CD14-positive monocyte (primary cell): ENCODE data around the gene SLC35E1. TPM values are rescaled to one million over a fixed set of nuclear protein-coding genes. Genes with fewer than 3 reads are reported as not detected.
A peak's percentile ranks its signal among the peaks of the same experiment; 100 is the strongest.
"Not testable (repeated sequence)": the region's sequence is repeated elsewhere in the genome, so short reads cannot be mapped to it uniquely, and the experiment has no call there.

Experiments
- DNase-seq, 3 donors: peaks; one replicate each; pipeline ENCODE4 v3.0.0-alpha.2; 2011 to 2022
- H2AFZ ChIP-seq: 2 replicates; pipeline ENCODE4 v1.6.0; 2012; ENCODE audit warnings: mild to moderate bottlenecking, low read depth, low read length, inconsistent platforms; ENCODE audit not compliant: insufficient read depth, poor library complexity, severe bottlenecking
- H3K27ac ChIP-seq, 2 donors: 1 replicate in 1 of 2; 2 replicates in 1 of 2; pipeline ENCODE4 v1.5.1; 2012 to 2013; ENCODE audit warnings: low read length in 2 of 2, control low read depth in 1 of 2, inconsistent platforms in 1 of 2, low read depth in 1 of 2, mild to moderate bottlenecking in 1 of 2
- H3K27me3 ChIP-seq, 2 donors: one replicate each; pipeline versions ENCODE4 v1.6.0 to v1.6.1; 2011 to 2013; ENCODE audit warnings: low read length in 2 of 2; ENCODE audit not compliant: control insufficient read depth in 2 of 2, insufficient read depth in 2 of 2
- H3K36me3 ChIP-seq, 2 donors: replicated peaks in 1 of 2; 1 replicate in 1 of 2; 2 replicates in 1 of 2; pipeline versions ENCODE4 v1.5.1 to v1.6.1; 2012 to 2013; ENCODE audit warnings: low read length in 2 of 2, control low read depth in 1 of 2, inconsistent platforms in 1 of 2, mild to moderate bottlenecking in 1 of 2; ENCODE audit not compliant: insufficient read depth in 2 of 2, control insufficient read depth in 1 of 2
- H3K4me1 ChIP-seq, 2 donors: 1 replicate in 1 of 2; 2 replicates in 1 of 2; pipeline versions ENCODE4 v1.5.1 to v1.6.1; 2012 to 2013; ENCODE audit warnings: low read length in 2 of 2, control low read depth in 1 of 2, inconsistent platforms in 1 of 2, mild to moderate bottlenecking in 1 of 2, moderate library complexity in 1 of 2; ENCODE audit not compliant: insufficient read depth in 2 of 2, control insufficient read depth in 1 of 2
- H3K4me2 ChIP-seq: replicated peaks from 2 replicates; pipeline ENCODE3; 2012; ENCODE audit warnings: low read length, moderate library complexity, mild to moderate bottlenecking; ENCODE audit not compliant: poor library complexity, severe bottlenecking; ENCODE audit errors: extremely low read depth
- H3K4me3 ChIP-seq, 3 experiments: fragments of 200-600 bp in 1 of 3; sonication (generic) in 1 of 3; replicated peaks in 1 of 3; 1 replicate in 2 of 3; 2 replicates in 1 of 3; pipeline ENCODE4 v1.5.1; 2011 to 2013; ENCODE audit warnings: low read length in 3 of 3, mild to moderate bottlenecking in 3 of 3, control low read depth in 2 of 3, low read depth in 2 of 3, inconsistent platforms in 1 of 3, moderate library complexity in 1 of 3
- H3K79me2 ChIP-seq: 2 replicates; pipeline ENCODE4 v1.6.0; 2012; ENCODE audit warnings: mild to moderate bottlenecking, control low read depth, inconsistent platforms, low read length, moderate library complexity; ENCODE audit not compliant: insufficient read depth
- H3K9ac ChIP-seq: 2 replicates; pipeline ENCODE4 v1.6.0; 2017; ENCODE audit warnings: low read length, mild to moderate bottlenecking; ENCODE audit not compliant: insufficient read depth, poor library complexity, severe bottlenecking
- H3K9me3 ChIP-seq, 2 donors: replicated peaks in 1 of 2; 1 replicate in 1 of 2; 2 replicates in 1 of 2; pipeline versions ENCODE4 v1.5.1 to v1.6.1; 2012 to 2013; ENCODE audit warnings: low read length in 2 of 2, control low read depth in 1 of 2; ENCODE audit not compliant: control insufficient read depth in 1 of 2, insufficient read depth in 1 of 2
- H4K20me1 ChIP-seq: 2 replicates; pipeline ENCODE4 v1.6.0; 2012; ENCODE audit warnings: mild to moderate bottlenecking, low read length, control low read depth, moderate library complexity; ENCODE audit not compliant: insufficient read depth
- H3K27ac Mint-ChIP-seq, 7 donors: one replicate each; pipeline ENCODE4 v1.8.0; 2020; ENCODE audit warnings: mild to moderate bottlenecking in 7 of 7, mixed read lengths in 7 of 7, moderate library complexity in 6 of 7, inconsistent platforms in 2 of 7
- H3K27me3 Mint-ChIP-seq, 3 donors: one replicate each; pipeline ENCODE4 v1.8.0; 2021 to 2022; ENCODE audit warnings: low read depth in 3 of 3, mild to moderate bottlenecking in 3 of 3, mixed read lengths in 3 of 3, moderate library complexity in 3 of 3, inconsistent platforms in 1 of 3
- H3K36me3 Mint-ChIP-seq, 2 donors: one replicate each; pipeline ENCODE4 v1.8.0; 2020; ENCODE audit warnings: mixed read lengths in 2 of 2, inconsistent platforms in 1 of 2, mild to moderate bottlenecking in 1 of 2
- H3K4me1 Mint-ChIP-seq: one replicate; pipeline ENCODE4 v1.8.0; 2020; ENCODE audit warnings: mild to moderate bottlenecking, mixed read lengths
- H3K4me3 Mint-ChIP-seq, 2 donors: one replicate each; pipeline ENCODE4 v1.8.0; 2020; ENCODE audit warnings: mild to moderate bottlenecking in 2 of 2, mixed read lengths in 2 of 2, moderate library complexity in 1 of 2
- H3K9me3 Mint-ChIP-seq, 7 donors: one replicate each; pipeline ENCODE4 v1.8.0; 2020 to 2022; ENCODE audit warnings: mixed read lengths in 7 of 7, mild to moderate bottlenecking in 6 of 7, moderate library complexity in 6 of 7, inconsistent platforms in 2 of 7
- WGBS: methylation state at CpG from one replicate; pipeline ENCODE4 v1.1.5; 2013; ENCODE audit warnings: missing lambda C conversion rate; ENCODE audit not compliant: insufficient coverage; 5-methylcytosine and 5-hydroxymethylcytosine counted together
- intact Hi-C, 2 donors: fragments of 100-400 bp; cut with micrococcal nuclease; formaldehyde crosslinking; loops; one replicate each; pipeline versions ENCODE4 v1.15.0 to v1.15.1; 2023
- polyA plus RNA-seq, 3 donors: library from polyadenylated mRNA; depleted of rRNA in 1 of 3; unstranded in 2 of 3; stranded (reverse) in 1 of 3; fragments of 300-500 nt in 2 of 3; fragments of >200 nt in 1 of 3; fragmentation: Illumina TruSeq in 2 of 3; gene quantifications; 1 replicate in 2 of 3; 2 replicates in 1 of 3; pipeline ENCODE4 v1.2.3, GENCODE V29; 2012 to 2021
- TF ChIP-seq, protein P1 (sequence below): fragments of 200-600 bp; IDR thresholded peaks from one replicate; pipeline ENCODE4 v1.8.0; 2022; ENCODE audit warnings: antibody characterized with exemption, mild to moderate bottlenecking

The SLC35E1 gene
- polyA plus RNA-seq, 3 donors: 12.1 to 28.8 (median 13.5) TPM

DNA sequence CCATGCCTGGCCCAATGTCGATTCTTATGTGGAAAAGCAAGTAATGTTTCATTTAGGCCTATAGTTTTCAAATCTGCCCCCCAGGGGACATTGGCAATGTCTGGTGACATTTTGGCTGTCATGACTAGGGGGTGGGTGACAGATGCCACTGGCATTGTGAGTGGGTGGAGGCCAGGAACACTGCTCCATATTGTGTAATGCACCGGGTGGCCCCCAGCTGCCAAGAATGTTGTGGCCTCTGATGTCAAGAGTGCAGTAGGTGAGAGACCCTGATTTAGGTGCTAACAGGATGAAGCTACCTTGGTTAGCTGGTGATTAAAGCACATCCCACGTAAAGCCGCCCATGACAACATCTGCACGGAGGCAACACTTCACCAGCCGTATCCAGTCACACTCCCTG, 65.3 kb downstream of the SLC35E1 start:
- TF ChIP-seq, protein P1, sequence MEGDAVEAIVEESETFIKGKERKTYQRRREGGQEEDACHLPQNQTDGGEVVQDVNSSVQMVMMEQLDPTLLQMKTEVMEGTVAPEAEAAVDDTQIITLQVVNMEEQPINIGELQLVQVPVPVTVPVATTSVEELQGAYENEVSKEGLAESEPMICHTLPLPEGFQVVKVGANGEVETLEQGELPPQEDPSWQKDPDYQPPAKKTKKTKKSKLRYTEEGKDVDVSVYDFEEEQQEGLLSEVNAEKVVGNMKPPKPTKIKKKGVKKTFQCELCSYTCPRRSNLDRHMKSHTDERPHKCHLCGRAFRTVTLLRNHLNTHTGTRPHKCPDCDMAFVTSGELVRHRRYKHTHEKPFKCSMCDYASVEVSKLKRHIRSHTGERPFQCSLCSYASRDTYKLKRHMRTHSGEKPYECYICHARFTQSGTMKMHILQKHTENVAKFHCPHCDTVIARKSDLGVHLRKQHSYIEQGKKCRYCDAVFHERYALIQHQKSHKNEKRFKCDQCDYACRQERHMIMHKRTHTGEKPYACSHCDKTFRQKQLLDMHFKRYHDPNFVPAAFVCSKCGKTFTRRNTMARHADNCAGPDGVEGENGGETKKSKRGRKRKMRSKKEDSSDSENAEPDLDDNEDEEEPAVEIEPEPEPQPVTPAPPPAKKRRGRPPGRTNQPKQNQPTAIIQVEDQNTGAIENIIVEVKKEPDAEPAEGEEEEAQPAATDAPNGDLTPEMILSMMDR: no peak
- Histone ChIP-seq H3K36me3 (no peaks in the 10 kb centered on the region), H3K4me2 (no peak overlapping the region), H3K4me3 (no peak overlapping the region), H3K79me2 (no peaks in the 10 kb centered on the region), H3K9me3 (no peaks in the 10 kb centered on the region), H4K20me1 (no peaks in the 10 kb centered on the region), H3K27me3 (no peaks in the 10 kb centered on the region), H3K4me1 (no peaks in the 10 kb centered on the region), H3K9ac (no peak overlapping the region), H2AFZ (no peak overlapping the region), H3K27ac (no peak overlapping the region)
- H3K36me3 Mint-ChIP-seq: peaks cover 4 to 11% of the 10 kb centered on the region in 2 donors
- no peak overlapping the region for H3K27ac Mint-ChIP-seq
- intact Hi-C loops: no loop called here
- DNase-seq: no peak
- 60% methylated on average over 2 of the region's 6 CpGs for WGBS
- H3K4me1 Mint-ChIP-seq: no peaks in the 10 kb centered on the region
- no peaks in the 10 kb centered on the region for H3K27me3 Mint-ChIP-seq
- H3K9me3 Mint-ChIP-seq: no peaks in the 10 kb centered on the region
- H3K4me3 Mint-ChIP-seq: no peak overlapping the region

DNA sequence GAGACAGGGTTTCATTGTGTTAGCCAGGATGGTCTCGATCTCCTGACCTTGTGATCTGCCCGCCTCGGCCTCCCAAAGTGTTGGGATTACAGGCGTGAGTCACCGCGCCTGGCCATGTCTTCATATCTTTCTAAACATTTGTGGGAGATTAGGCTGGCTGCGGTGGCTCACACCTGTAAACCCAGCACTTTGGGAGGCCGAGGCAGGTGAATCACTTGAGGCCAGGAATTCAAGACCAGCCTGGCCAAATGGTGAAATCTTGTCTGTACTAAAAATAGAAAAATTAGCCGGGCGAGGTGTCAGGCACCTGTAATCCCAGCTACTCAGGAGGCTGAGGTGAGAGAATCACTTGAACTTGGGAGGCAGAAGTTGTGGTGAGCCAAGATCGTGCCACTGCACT, 66.1 kb downstream of the SLC35E1 start:
- H3K79me2 ChIP-seq, H3K4me1 ChIP-seq, H2AFZ ChIP-seq, H3K4me3 Mint-ChIP-seq, H3K4me3 ChIP-seq, H4K20me1 ChIP-seq, H3K27me3 ChIP-seq, H3K4me1 Mint-ChIP-seq, H3K27me3 Mint-ChIP-seq, H3K4me2 ChIP-seq, H3K9me3 ChIP-seq, H3K36me3 ChIP-seq, intact Hi-C loops, H3K9me3 Mint-ChIP-seq, H3K27ac ChIP-seq, DNase-seq, H3K9ac ChIP-seq: not testable (repeated sequence)
- peaks cover 4 to 11% of the 10 kb centered on the region in 2 donors for H3K36me3 Mint-ChIP-seq
- 100% methylated on average over 2 of the region's 11 CpGs for WGBS
- H3K27ac Mint-ChIP-seq: peak overlapping the region in 1 of 7 donors; percentile 2
